GM19438 (cell line): Measurements from ENCODE around the gene PLAAT2.
"Not testable (repeated sequence)": the region's sequence is repeated elsewhere in the genome, so short reads cannot be mapped to it uniquely, and the experiment has no call there.

Source experiments
- ATAC-seq: cut with Tn5 transposase; IDR thresholded peaks from one replicate; pipeline ENCODE4 v1.9.1; 2021; ENCODE audit warnings: low read depth; ENCODE audit not compliant: unreplicated experiment

Gene PLAAT2

DNA sequence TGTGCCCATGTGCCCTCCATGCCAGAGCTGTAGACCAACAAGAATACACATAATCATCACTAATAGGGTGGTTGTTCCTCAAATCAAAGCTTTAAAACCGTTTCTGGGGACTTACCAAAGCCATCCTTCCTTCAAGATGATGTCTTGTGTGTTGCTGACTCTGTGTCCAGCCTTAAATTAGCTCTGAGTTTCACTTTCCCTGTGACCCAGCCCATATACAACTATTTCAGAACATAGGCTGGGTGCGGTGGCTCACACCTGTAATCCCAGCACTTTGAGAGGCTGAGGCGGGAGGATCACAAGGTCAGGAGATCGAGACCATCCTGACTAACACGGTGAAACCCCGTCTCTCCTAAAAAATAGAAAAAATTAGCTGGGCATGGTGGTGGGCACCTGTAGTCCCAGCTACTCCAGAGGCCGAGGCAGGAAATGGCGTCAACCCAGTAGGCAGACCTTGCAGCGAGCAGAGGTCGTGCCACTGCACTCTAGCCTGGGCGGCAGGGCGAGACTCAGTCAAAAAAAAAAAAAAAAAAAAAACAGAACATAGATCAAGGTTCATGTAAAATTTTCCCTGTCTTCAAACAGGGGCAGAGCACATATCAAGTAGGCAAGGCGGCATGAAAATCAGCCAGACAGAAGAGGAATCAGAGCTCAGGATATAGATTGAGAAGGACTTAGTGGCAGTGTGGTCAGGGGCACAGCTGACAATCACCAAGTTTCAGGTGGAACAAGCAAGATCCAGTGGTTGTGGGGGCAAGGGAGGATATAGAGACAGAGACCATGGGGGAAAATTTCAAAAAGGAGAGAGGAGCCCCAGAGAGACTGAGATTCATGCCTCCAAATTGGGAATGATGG, at the start of gene PLAAT2:
Gene PLAAT2, minus strand, starts transcription at position 179 of the 855 bp plus-strand sequence. Its CDS starts 55 bp downstream, at position 124.
- no peak for ATAC-seq

DNA sequence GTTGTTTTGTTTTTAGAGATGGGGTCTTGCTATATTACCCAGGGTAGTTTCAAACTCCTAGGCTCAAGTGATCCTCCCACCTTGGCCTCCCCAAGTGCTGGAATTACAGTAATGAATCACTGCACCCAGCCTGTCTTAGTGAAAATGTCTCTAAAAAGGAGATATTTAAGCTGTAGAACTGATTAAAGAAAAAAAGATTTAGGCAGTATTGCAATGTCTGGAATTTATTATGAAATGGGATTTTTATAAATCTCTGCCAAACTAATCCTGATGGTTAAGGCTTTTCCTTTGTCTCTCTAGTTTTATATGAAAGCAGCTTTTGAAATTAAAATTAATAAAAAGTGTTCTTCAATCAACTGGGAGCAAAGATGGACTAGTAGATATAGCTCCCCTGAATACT, 49.0 kb upstream of the PLAAT2 start:
- ATAC-seq = no peak

DNA sequence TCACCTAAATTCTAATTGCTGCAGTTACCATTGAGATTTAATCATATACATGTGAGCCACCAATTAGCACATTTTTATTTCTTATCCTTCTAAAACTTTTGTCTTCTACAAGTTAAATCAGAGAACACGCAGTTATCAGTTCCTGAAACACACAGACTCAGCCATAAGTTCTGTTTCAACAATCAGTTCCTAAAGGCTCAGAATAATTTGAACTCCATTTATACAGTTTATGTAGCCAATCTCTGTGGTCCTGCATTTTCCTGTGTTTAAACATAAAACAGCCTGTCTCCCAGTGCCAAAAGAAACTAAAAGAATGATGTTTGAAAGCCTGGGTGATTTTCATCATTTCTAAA, 48.2 kb upstream of the PLAAT2 start:
- ATAC-seq = no peak

DNA sequence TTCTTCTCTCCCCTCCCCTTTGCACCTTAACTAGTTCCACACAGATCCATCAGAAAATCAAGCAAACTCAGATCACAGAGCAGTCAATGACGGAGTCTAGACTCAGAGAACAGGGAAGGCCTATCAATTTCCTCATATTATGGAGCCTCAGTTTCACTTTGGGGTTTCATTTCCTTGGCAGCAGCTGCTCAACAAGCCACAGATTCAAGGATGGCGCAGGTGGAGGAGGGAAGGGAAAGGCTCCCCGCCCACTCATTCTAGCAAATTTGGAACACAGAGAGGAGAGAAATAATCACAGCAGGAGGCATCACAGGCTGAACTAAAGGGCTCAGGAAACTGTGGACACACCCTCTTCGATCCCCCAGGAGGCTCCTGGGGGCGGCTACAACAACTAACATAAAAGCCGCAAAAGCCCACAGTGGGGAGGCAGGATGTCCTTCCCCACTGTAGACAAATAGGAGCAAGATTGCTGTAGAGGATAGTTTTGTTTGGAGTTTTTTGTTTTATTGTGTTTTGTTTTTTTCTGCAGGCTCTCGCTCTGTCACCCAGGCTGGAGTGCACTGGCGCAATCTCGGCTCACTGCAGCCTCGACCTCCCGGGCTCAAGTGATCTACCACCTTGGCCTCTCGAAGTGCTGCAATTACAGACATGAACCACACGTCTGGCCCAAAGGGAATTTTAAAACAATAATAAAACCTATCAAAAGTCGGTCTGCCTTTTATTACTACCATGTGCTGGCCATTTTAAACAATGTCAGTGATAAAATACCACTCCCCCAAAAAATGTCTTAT, 47.6 kb upstream of the PLAAT2 start:
- no peak for ATAC-seq

DNA sequence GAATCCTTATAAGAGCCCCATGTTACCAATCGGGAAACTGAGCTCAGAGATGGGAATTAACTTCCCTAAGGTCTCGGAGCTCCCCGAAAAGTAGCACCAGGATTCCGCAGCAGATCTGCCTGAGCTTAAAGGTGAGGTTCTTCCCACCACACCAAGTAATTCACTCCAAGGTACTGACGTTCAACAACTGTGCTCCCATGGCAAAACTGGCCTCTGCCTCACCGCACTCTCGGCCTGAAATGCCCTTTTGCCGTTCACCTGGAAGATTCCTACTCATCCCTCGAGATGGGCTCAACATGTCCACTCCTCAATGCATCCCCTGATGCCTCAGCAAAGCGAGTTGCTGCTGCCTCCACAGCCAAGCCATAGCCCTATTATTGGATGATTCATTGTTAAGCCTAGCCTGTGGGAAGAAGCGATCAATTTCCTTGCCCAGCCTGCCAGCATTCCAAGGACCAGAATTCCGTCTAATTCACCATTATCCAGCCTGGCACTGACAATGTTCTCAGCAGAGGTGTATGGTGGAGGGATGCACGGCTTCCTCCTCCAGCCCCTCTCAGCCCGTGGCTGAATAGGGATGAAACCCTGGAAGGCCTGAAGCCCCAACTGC, 46.9 kb upstream of the PLAAT2 start:
- no peak for ATAC-seq

DNA sequence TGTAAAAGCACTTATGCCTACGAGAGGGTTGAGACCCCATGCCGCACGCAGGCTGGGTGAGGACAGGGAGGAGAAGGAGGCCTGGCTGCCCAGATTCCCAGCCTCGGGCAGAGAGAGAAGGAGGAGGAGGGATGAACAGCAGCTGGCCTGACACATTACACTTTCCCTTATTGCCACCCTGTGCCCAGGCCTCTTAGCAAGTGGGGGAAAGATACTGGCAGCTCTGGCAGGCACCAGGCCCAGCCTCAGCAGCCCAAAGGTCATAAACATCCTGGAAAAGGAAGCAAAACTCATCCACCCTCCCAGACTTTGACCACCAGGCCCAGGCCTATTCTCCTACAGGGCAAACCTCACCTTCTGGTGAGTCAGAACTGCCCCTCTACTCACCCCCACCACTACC, 46.4 kb upstream of the PLAAT2 start:
- ATAC-seq = no peak

DNA sequence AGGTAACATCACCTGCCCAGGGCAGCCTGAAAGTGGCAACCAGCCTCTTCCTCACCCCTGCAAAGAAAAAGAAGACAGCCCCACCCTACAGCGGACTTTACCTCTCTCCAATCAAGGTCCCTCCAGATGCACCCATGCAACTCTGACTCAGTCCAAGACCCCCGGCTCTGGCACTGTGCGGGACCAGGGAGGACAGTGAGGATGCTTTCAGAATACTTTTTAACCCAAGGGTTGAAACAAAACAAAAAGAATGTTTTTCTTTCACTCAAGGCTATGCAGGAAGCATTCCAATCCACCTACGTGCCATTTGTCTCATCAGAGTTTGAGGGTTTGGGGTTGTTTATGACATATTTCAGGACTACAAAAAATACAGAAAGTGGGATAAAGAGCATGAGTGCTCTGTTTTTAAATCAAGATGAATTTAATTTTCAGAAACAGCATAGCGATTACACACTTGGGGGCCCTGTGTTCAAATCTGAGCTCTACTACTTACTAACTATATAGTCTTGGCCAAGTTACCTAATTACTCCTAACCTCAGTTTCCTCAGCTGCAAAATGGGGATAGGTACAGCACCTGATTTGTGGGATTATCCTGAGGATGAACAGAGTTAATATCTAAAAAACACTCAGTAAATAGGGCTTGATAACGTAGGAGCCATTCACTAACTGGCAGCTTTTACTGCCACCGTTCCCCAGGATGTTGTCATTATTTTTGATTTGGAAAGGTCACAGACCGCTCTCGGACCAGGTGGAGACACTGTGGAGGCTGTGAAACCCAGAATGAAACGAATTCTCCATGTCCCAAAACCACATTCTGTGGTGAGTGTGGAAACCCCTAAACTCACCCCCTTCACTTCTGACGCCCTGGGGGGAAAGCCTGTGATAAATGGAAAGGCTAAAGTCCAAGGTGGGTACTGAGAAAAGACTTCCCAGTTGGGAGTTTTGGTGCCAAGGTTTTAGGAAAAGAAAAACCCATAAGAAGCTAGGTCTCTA, 45.5 kb upstream of the PLAAT2 start:
- ATAC-seq = no peak

DNA sequence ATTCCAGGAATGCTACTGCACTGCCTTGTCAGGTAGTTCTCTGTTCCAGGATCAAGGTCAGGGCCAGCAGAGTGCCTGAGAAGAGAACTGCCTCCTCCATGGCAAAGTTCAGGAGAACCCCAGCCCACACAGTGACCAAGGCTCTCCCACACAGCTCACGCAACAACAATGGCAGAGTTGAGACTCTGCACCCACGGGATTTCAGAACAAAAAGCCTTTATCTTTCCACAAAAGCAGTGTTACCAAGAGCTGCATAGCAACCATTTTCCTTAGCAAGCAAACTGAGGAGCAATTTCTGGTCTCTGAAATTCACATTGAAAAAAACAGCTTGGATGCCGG, 40.0 kb upstream of the PLAAT2 start:
- no peak for ATAC-seq

DNA sequence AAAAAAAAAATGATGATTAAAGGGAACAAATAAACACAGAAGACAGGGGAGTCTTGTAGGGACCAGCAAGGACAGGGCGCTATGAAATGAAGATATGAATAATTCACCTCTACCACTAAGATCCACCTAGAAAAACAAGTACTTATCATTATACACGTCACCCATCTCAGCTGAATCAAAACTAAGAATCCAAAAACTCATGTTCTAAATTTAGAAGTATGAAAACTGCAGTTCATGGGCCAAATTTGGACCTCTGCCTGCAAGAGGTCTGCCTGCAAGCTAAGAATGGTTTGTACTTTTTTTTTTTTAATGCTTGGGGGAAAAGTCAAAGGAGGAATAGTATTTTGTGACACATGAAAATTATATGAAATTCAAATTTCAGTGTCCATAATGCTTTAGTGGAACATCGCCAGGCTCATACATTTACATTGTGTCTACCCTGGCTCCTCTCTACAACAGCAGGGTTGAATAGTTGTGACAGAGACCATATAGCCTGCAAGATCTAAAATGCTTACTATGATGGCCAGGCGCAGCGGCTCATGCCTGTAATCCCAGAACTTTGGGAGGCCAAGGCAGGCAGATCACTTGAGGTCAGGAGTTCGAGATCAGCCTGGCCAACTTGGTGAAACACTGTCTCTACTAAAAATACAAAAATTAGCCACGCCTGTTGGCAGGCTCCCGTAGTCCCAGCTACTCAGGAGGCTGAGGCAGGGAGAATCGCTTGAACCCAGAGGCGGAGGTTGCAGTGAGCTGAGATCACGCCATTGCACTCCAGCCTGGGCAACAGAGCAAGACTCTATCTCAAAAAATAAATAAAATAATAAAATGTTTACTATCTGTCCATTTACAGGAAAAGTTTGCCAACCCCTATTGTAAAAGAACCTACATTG, 39.4 kb upstream of the PLAAT2 start:
- ATAC-seq = not testable (repeated sequence)

DNA sequence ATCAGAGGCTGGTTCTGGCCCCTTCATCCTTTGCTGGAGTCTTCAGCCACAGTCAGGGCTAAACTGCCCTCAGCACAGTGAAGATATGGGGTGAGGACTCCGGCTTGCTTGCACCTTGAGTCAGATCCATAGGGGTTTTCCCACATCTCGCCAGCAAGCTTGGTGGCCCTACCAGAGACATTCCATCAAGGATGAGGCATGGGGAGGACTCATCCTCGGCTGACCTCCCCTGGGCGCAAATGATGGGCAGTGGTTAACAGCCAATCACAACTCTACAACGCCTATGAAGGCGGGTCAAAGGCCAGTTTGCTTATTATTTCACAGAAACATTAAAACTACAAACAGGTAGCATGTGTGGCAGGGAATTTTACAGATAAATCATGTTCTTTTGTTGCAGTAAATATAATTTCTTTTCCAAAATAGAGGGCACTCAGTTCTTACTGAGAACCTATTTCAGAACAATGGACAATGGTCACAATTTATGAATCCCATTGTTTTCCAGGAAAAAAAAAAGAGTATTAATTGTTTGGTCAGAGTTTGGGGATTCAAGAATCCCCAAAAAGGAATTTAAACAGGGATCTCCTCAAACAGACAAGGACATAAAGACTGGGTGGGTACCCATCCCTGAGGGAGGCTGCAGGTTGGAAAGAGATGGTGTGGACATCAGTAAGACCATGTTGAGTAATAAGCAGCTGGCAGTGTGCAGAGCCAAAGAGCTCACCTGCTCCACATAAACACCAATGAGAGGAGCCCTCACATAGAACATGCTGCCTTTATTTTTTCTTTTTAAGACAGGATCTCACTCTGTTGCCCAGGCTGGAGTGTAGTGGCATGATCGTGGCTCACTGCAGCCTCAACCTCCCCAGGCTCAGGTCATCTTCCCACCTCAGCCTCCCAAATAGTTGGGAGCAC, 36.3 kb upstream of the PLAAT2 start:
- no peak for ATAC-seq

DNA sequence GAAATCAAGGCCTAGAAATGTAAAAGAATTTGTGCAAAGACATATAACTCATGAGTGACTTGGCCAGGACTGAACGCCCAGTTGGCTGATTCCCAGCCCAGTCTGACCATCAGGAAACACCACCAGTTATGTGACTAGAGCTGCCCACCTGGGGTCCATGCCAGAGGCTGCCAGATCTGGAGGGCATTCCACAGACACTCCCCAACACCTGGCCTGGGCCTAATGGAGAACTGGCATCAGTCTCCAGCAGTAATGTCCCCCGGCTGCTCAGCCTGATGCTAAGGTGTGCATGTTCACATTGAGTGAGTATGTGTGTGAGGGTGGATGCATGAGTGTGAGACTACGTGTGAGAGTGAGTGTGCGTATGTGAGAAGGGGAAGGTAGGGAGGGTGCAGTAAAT, 35.4 kb upstream of the PLAAT2 start:
- ATAC-seq = no peak

DNA sequence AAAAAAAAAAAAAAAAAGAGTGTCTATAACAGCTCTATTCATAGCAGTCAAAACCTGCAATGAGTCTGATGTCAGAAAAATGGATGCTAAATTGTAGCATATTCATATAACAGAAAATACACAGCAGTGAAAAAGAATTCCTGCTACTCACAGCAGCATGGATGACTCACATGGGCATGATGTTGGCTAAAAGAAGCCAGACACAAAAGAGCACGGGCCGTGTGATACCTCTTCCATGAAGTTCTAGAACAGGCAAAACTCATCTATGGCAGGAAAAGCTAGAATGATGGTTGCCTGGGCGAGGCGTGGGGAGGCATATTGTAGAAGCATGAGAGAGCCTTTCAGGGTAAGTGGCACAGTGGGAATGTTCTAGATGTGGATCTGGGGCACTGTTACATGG, 32.1 kb upstream of the PLAAT2 start:
- ATAC-seq = no peak

DNA sequence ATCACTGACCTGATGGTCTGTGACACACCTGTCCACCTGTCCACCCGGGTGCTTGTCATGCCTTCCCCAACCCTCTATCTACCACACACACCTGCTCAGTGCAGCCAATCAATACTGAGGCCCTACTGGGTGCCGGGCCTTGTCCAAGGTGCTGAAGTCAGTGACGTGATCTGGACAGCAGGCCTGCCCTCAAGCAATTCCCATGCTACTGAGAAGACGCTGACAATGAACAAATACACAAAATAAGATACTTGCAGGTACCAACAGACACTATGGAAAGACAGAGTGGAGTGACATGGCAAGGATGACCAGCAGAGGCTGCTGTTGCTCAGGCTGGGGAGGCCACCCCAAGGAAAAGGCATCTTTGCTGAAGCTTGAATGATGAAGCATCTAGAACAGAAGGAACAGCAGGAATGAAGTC, 29.8 kb upstream of the PLAAT2 start:
- ATAC-seq = no peak

DNA sequence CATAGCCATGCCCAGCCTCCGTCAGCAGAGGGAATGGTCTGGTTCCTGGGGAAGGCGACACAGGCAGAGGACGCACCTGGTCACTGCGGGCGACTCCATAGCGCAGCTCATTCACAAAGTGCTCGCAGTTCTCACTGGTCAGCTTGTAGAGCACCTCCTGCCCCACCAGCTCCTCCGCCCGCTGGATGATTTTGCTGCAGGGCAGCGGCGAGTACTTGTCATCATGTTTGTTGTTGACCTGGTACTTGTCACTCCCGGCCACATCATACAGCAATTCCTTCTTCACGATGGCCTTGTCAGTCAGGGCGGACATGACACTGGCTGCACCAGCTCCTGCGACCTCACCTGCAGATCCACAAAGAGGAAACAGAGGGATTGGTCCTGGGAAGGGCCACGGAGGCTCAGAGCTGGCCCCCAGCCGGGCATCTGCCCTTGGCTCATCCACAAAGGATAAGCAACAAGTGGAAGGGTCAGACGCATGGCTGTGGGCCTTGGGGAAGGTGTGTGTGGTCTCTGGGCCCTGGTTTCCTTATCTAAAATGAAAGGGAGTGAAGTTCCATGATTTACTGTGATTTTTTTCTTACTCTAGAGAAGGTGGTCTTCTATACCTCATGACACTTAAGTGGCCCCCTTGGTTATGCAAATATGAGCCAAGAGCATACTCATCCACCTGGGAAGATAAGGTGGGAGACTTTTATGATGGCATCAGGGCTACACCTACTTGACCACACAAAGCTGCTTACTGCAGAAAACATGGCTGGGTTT, 27.0 kb upstream of the PLAAT2 start:
- ATAC-seq = no peak

DNA sequence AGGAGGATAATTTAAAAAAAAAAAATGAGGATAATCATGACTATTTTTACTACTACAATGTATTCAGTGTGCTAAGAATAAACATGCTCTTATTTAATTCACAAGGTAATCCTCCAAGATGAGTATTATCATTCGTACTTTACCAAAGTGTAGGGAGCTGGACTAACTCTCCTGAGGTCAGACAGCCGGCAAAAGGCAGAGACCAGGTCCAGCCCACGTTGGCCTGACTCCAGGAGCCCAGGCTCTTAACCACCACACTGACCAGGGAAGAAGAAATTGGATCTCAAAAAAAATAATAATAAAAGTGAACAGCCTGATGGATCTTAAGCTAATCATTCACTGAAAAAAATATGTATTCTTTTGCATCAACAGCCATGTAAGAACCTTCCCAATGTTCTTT, 25.8 kb upstream of the PLAAT2 start:
- no peak for ATAC-seq

DNA sequence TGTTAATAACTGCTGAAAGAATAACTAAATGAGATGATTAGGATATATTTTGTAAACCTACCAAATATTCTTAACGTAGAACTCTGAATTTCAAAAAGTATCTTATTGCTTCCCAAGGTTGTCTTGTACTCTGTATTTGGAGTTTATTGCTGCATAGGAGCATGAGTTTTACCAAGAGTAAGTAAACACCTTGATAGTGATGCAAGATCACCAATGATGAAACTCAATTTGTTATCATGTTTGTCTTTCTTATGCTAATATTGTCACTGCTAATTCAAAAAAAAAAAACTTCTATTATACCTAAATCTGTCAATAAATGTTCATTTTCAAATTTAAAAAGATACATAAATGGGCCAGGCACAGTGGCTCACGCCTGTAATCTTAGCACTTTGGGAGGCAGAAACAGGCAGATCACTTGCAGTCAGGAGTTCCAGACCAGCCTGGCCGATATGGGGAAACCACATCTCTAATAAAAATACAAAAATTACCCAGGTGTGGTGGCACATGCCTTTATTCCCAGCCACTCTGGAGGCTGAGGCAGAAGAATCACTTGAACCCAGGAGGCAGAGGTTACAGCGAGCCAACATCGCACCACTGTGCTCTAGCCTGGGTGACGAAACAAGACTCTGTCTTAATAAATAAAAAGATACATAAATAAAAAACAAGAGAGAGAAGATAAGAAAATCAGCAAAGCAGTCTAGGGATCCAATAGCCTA, 23.4 kb upstream of the PLAAT2 start:
- ATAC-seq = no peak

DNA sequence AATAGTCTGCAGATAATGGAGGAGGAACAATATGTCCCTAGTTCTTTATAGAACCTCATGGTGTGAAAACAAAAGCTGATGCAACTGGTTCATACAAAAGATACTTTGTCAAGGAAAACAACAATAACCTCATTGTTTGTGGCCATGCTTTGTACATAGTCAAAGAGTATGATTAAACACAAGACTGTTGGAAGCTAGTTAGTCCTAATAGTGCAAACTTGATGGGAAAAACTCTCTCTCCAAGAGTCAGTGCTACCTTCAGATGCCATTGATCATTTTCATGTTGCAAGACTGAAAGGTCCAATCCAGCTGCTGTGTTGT, 20.1 kb upstream of the PLAAT2 start:
- ATAC-seq = no peak
